ENCODE data around the gene CCDC197.

The CCDC197 gene

DNA sequence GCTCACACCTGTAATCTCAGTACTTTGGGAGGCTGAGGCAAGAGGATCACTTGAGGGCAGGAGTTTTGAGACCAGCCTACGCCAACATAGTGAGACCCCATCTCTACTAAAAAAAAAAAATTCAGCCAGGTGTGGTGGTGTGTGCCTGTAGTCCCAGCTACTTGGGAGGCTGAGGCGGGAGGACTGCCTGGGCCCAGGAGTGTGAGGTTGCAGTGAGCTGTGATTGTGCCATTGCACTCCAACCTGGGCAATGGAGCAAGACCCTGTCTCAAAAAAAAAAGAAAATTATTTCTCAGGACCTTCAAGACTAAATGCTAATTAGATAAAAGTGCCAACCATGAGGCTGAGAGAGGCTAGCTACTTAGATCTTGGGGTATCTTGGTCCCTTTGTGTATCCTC is 52.5 kb downstream of the CCDC197 start:
- DNase-seq (ENCODE audit: insufficient read length) (no peak), FAIRE-seq (no peak)
- TF ChIP-seq POLR2A (IDR thresholded peaks at IDR 0.05; ENCODE audit: low read depth, low read length), result no peak
- no peak for TF ChIP-seq POLR2AphosphoS5 (IDR thresholded peaks at IDR 0.05; ENCODE audit: low read depth, low read length)
- no peak for TF ChIP-seq TAF1 (IDR thresholded peaks at IDR 0.05; ENCODE audit: borderline replicate concordance, low read depth, low read length)

DNA sequence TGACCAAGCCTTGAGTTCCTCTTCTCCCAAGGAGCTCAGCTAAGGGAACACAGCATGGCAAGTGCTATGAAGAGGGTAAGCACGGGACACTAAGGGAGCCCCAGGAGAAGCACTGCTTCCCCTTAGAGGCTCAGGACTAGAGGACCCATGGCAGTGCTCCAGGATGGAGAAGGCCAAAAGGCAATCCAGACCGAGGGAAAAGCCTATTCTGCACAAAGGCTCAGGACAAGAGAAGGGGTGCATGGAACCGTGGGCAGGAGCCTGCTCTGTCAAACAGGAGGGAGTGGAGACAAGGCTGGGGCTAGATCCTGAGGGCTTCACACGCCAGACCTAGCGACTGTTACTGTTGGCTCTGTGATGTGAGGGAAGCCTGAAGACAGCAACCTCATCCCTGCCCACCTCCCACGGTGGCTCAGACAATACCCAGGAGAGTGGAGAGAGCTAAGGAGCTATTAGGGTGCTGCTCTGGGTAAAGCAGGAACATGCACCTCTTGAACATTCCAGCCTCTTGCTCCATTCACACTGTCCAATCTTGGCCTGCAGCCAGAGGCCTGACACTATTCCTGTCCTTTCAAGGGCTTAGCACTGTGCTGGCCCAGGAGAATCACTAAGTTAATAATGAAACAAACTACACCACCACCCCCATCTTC is 53.3 kb downstream of the CCDC197 start:
- FAIRE-seq, result no peak
- DNase-seq (ENCODE audit: insufficient read length), result no peak
- no peak for TF ChIP-seq POLR2AphosphoS5 (IDR thresholded peaks at IDR 0.05; ENCODE audit: low read depth, low read length)
- no peak; the same call in 1 of the 2 replicates for TF ChIP-seq POLR2A (IDR thresholded peaks at IDR 0.05; ENCODE audit: low read depth, low read length)
- TF ChIP-seq TAF1 (IDR thresholded peaks at IDR 0.05; ENCODE audit: borderline replicate concordance, low read depth, low read length), result no peak

DNA sequence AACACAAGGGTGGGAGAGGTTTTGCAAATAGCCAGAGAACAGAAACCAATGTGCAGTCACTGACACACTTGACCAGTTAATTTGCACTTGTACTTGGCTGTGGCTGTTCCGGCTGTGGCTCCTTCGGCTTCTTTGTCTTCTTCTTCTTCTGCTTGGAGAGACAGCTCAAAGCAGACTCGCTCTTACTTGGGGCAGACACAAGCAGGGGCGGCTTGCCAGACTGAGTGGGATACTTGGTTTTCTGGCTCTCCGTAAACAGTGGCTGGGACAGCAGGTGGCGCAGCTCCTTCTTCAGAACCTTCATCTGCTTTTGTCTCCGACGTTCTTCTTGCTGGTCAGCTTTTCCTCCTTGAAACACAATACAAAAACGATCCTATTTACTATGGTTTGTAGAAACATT is 54.0 kb downstream of the CCDC197 start:
- DNase-seq (ENCODE audit: insufficient read length), result no peak
- TF ChIP-seq POLR2AphosphoS5 (IDR thresholded peaks at IDR 0.05; ENCODE audit: low read depth, low read length), result no peak
- TF ChIP-seq TAF1 (IDR thresholded peaks at IDR 0.05; ENCODE audit: borderline replicate concordance, low read depth, low read length), result no peak
- TF ChIP-seq POLR2A (IDR thresholded peaks at IDR 0.05; ENCODE audit: low read depth, low read length), result no peak
- FAIRE-seq, result no peak

DNA sequence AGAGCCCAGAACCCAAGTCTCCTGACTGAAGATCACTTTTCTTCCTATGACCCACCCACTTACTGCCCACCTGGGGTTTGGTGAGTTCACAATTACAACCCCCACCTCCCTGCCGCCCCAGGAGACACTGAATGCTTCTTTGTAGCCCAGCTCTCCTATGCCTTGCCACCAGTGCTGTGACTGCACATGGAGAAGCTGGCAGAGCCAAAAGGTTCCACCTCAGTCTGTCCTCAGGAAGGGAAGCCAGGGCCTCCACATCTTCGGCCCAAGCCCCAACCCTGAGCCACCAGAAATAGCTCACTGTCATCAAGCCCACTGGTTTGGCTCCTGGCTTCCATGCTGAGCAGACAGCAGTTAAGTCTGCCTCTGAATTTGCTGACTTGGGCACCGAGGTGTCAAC is 54.7 kb downstream of the CCDC197 start:
- FAIRE-seq, result no peak
- no peak for DNase-seq (ENCODE audit: insufficient read length)
- TF ChIP-seq POLR2AphosphoS5 (IDR thresholded peaks at IDR 0.05; ENCODE audit: low read depth, low read length), result no peak
- TF ChIP-seq POLR2A (IDR thresholded peaks at IDR 0.05; ENCODE audit: low read depth, low read length), result 0 out of 2 replicates have a peak, but pooled peaks have one; percentile 30

DNA sequence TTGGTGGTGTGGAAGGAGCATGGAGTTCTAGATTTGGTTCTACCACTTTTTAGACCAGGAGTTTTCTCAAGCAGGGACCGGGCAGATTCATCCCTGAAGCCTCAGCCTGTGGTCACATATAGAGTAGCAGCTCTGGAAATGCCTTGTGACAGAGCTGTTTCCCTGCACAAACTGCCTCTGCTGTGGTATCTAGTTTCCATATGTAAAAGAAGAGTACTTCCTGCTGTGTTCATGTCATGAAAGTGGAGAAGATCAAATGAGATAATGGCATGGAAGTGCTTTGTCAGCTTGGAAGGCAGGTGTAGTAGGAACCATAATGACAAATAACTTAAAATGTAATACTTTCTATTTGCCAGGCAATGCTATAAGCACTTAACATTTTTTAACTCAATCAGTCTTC is 55.1 kb downstream of the CCDC197 start:
- DNase-seq (ENCODE audit: insufficient read length) (no peak), FAIRE-seq (no peak)
- no peak for TF ChIP-seq TAF1 (IDR thresholded peaks at IDR 0.05; ENCODE audit: borderline replicate concordance, low read depth, low read length)
- TF ChIP-seq POLR2AphosphoS5 (IDR thresholded peaks at IDR 0.05; ENCODE audit: low read depth, low read length), result no peak
- TF ChIP-seq POLR2A (IDR thresholded peaks at IDR 0.05; ENCODE audit: low read depth, low read length), result no peak

DNA sequence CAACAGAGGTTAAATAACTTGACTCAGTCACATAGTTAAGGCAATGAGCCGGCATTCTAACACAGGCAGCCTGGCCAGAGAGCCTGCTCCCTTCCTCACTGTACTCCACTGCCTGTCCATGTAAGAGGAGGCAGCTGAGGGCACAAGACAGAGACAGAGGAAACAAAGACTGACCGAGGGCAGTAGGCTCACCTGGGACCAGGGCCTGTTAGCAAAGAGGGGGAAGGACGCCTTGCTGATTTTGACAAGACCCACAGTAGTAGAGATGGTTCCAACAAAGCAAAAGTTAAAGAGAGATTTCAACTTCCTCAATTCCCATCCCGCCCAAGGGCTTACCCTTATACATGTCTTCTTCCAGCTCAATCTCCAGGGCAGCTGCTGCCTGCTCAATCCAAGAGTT is 55.6 kb downstream of the CCDC197 start:
- TF ChIP-seq POLR2A (IDR thresholded peaks at IDR 0.05; ENCODE audit: low read depth, low read length) (no peak), POLR2AphosphoS5 (IDR thresholded peaks at IDR 0.05; ENCODE audit: low read depth, low read length) (no peak), TAF1 (IDR thresholded peaks at IDR 0.05; ENCODE audit: borderline replicate concordance, low read depth, low read length) (no peak)
- DNase-seq (ENCODE audit: insufficient read length) (no peak), FAIRE-seq (no peak)

DNA sequence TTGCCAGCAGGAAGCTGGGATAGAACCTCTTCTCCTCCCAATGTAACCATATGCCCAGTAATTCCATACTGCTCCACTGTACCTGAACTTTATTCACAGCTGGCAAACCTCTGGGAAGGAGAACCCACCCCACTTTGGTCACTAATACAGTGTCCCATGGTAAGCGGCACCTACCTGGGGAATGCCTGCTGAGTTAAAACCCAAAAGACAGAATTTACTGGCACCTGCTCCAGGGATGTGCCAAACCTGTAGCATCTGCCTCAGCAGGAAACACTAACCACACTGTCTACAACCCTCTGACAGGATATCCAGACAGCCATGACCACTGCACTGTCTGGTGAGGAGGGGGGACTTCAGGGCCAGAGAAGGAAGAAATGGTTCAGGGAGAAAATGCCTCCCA is 57.3 kb downstream of the CCDC197 start:
- FAIRE-seq (no peak), DNase-seq (ENCODE audit: insufficient read length) (no peak)
- no peak for TF ChIP-seq POLR2A (IDR thresholded peaks at IDR 0.05; ENCODE audit: low read depth, low read length)
- no peak for TF ChIP-seq TAF1 (IDR thresholded peaks at IDR 0.05; ENCODE audit: borderline replicate concordance, low read depth, low read length)
- TF ChIP-seq POLR2AphosphoS5 (IDR thresholded peaks at IDR 0.05; ENCODE audit: low read depth, low read length), result no peak

DNA sequence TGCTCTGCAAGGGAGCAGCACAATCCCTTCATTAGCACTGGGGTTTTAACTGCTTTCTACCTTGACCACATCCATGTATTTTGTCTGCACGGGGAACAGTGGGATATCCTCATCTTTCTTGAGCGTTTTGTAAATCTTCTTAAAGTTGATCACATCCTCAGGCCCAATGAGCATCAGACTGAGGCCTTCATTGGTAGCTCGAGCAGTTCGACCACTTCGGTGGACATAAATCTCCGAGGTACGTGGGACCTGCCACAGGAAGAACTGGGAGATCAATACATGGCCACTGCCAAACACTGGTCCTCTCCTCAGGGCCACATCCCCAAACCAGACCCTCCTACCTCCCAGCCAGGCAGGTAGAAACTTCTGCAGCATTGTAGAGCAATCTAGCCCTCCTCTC is 57.8 kb downstream of the CCDC197 start:
- DNase-seq (ENCODE audit: insufficient read length) (no peak), FAIRE-seq (no peak)
- no peak for TF ChIP-seq TAF1 (IDR thresholded peaks at IDR 0.05; ENCODE audit: borderline replicate concordance, low read depth, low read length)
- no peak for TF ChIP-seq POLR2AphosphoS5 (IDR thresholded peaks at IDR 0.05; ENCODE audit: low read depth, low read length)
- TF ChIP-seq POLR2A (IDR thresholded peaks at IDR 0.05; ENCODE audit: low read depth, low read length), result no peak

DNA sequence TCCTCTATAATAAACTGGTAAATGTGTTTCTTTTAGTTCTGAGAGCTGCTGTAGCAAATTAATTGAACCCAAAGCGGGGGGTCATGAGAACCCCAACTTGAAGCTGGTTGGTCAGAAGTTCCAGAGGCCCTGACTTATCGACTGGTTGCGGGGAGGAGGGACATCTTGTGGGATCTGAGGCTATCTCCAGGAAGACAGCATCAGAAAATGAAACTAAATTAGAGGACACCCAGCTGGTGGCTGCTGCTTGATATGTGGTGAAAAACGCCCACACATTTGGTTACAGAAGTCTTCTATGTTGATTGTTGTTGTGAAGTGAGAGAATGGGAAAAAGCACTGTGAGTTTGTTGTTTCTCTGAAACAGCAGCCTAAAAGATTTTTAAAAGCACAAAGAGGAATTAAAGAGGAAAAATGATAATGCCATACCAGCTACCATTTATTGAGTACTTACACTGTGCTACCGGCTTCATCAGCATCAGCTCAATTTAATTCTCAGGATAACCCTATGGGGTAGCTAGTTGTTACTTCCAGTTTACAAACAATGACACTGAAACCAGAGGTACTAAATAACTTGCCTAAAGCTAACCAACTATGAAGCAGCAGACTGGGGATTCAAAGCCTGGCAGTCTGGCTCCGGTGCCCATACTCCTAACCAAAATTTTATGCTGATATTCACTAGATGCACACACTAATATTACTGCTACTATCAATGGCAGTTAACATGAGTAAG is 59.6 kb downstream of the CCDC197 start:
- FAIRE-seq (no peak), DNase-seq (ENCODE audit: insufficient read length) (no peak)
- TF ChIP-seq POLR2AphosphoS5 (IDR thresholded peaks at IDR 0.05; ENCODE audit: low read depth, low read length) (no peak), POLR2A (IDR thresholded peaks at IDR 0.05; ENCODE audit: low read depth, low read length) (no peak), TAF1 (IDR thresholded peaks at IDR 0.05; ENCODE audit: borderline replicate concordance, low read depth, low read length) (no peak)

DNA sequence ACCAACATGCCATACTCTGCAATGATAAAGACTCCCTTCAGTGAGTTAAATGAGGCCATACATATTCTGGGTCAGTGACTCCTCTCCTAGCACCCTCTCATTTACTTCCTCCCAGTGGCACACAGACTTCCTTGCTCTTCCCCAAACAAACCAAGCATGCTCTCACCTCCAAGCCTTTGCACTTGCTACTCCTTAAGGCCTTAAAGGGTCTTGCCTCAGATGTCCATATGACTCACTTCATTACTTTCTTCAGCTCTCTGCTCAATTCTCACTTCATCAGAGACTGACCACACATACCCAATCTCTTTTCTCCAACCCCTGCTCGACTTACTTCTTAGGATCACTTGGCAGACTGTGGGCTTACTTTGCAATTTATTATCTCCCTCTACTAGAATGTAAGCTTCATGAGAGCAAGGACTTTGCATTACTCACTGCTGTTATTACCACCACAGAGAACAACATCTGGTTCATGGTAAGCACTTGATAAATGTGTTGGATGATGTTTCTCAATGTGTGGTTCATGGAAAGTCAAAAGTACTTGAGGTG is 61.1 kb downstream of the CCDC197 start:
- no peak for TF ChIP-seq POLR2A (IDR thresholded peaks at IDR 0.05; ENCODE audit: low read depth, low read length)
- no peak for TF ChIP-seq POLR2AphosphoS5 (IDR thresholded peaks at IDR 0.05; ENCODE audit: low read depth, low read length)
- TF ChIP-seq TAF1 (IDR thresholded peaks at IDR 0.05; ENCODE audit: borderline replicate concordance, low read depth, low read length), result no peak
- no peak for FAIRE-seq
- no peak for DNase-seq (ENCODE audit: insufficient read length)
